ENCODE measurements around the gene LDLRAD4. TPM values are rescaled to one million over a fixed set of nuclear protein-coding genes. Genes with fewer than 3 reads are reported as not detected.

Gene LDLRAD4
- polyA plus RNA-seq, 1 donor: 9.1 TPM

DNA sequence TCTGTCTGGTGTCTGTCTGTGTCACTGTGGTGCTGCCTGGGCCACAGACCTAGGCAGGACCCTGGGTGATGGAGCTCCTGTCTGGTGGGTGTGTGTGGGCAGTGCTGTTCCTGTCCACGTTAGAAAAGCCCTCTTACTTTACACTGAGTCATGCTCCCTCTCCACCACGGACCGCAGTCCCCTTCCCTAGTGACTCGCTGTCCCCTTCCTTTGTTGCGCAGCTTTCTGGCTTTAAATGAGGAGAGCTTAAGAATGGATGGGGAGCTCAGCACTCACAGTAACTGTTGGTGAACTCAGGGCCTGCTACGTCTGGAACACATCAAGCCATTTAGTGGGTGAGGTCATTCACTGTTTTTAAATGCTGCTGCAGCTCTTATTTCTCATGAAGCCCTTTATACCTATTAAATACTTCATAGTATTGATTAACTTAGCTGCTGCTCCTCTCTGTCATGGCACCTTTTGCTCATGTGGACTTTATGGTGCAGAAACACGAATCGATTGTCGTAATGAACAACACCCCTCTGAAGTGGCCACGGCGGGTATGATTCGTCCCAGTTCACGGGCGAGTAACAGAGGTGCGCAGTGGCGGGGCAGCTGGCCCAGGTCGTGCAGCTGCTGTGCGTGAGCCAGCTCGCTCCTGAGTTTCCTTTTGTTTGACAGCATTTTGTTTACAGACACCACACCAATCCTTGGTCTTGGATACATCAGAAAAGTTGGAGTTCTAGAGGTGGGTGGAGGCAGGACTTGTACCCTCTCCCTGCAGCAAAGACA, 100.4 kb downstream of the LDLRAD4 start:
- no peaks in the 10 kb centered on the region for H3K36me3 ChIP-seq (ENCODE audit: control insufficient read depth, insufficient read depth, low read length)
- H3K9me3 ChIP-seq (ENCODE audit: control insufficient read depth, low read depth, low read length): peaks cover 3% of the 10 kb centered on the region
- WGBS (ENCODE audit: insufficient coverage, low lambda C conversion rate): no CpG with 5 or more reads among the region's 19 CpGs
- no peak overlapping the region for H3K27ac ChIP-seq (ENCODE audit: low read length)
- no peak for DNase-seq
- no peaks in the 10 kb centered on the region for H3K4me1 ChIP-seq (ENCODE audit: control insufficient read depth, insufficient read depth, low read length)
- no peak overlapping the region for H3K4me3 ChIP-seq (ENCODE audit: low read length)
- H3K27me3 ChIP-seq (ENCODE audit: control insufficient read depth, insufficient read depth, low read length): no peaks in the 10 kb centered on the region

DNA sequence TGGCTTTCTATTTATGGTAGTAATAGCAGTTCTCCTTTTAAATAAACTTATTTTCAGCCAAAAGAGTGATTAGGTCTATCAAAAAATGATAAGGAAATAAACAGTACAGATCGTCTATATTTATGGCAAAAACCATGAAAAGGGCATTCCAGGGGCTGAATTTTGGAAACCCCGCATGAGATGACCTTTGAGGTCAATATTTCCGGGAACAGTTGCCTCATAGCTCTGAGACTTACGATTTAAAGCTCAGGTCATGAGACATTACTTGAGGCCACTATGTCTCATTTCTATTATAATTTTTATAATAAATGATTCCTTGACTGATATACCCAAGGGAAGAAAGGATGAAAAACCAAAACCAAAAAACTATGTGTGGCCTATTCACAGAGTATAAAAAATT, 101.1 kb downstream of the LDLRAD4 start:
- Histone ChIP-seq H3K9me3 (ENCODE audit: control insufficient read depth, low read depth, low read length) (peaks cover 3% of the 10 kb centered on the region), H3K4me3 (ENCODE audit: low read length) (no peak overlapping the region), H3K27ac (ENCODE audit: low read length) (no peak overlapping the region), H3K27me3 (ENCODE audit: control insufficient read depth, insufficient read depth, low read length) (no peaks in the 10 kb centered on the region), H3K36me3 (ENCODE audit: control insufficient read depth, insufficient read depth, low read length) (no peaks in the 10 kb centered on the region), H3K4me1 (ENCODE audit: control insufficient read depth, insufficient read depth, low read length) (no peaks in the 10 kb centered on the region)
- DNase-seq: no peak
- 40% methylated on average over 1 of the region's 4 CpGs for WGBS (ENCODE audit: insufficient coverage, low lambda C conversion rate)

DNA sequence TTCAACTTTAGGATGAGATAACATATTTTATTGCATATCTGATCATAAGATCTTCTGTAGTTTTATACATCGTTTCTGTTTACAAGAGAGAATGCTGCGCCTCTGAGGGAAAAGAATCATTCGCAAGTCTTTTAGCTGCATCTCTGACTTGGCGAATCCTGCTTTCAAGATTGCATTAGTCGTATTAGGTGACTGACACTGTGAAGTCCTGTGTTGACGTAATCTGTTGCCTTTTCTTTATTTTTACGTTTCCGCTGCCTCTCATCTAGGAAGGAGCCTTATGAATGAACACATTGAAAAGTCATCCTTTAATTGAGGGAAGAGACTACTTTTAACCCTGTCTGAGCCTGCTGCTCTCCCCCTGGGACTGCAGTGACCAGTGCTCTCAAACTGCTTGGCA, 101.5 kb downstream of the LDLRAD4 start:
- Histone ChIP-seq H3K27me3 (ENCODE audit: control insufficient read depth, insufficient read depth, low read length) (no peaks in the 10 kb centered on the region), H3K4me1 (ENCODE audit: control insufficient read depth, insufficient read depth, low read length) (no peaks in the 10 kb centered on the region), H3K9me3 (ENCODE audit: control insufficient read depth, low read depth, low read length) (peaks cover 3% of the 10 kb centered on the region), H3K4me3 (ENCODE audit: low read length) (no peak overlapping the region), H3K36me3 (ENCODE audit: control insufficient read depth, insufficient read depth, low read length) (no peaks in the 10 kb centered on the region), H3K27ac (ENCODE audit: low read length) (no peak overlapping the region)
- 87% methylated on average over 3 of the region's 8 CpGs for WGBS (ENCODE audit: insufficient coverage, low lambda C conversion rate)
- no peak for DNase-seq

DNA sequence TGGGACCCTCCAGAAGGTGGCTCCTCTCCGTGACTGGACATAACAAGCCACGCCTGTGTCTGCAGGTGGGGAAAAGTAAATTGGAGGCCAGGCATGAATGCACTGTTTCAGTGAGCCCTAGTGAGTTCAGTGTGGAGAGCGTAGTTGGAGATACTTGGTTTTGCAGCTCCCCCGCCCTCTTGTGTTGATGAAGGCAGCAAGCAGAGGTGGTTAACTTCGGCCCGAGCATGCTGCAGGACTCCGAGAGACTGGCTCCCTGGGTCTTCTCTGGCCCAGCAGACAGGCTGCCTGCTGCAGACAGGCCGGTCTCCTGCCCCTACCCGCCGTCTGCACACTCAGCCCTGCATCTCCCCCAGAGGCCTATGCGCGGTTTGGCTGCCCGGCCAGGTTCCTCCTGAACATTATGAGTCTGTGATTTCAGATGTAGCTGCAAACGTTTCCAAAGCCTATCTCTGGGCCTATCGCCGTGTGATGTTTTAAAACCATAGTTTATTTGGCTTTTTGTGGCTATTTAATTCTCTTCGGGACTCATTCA, 102.4 kb downstream of the LDLRAD4 start:
- H3K9me3 ChIP-seq (ENCODE audit: control insufficient read depth, low read depth, low read length): peaks cover 1% of the 10 kb centered on the region
- H3K4me1 ChIP-seq (ENCODE audit: control insufficient read depth, insufficient read depth, low read length): no peaks in the 10 kb centered on the region
- no peak for DNase-seq
- 100% methylated on average over 1 of the region's 17 CpGs for WGBS (ENCODE audit: insufficient coverage, low lambda C conversion rate)
- no peaks in the 10 kb centered on the region for H3K27me3 ChIP-seq (ENCODE audit: control insufficient read depth, insufficient read depth, low read length)
- no peaks in the 10 kb centered on the region for H3K36me3 ChIP-seq (ENCODE audit: control insufficient read depth, insufficient read depth, low read length)
- H3K4me3 ChIP-seq (ENCODE audit: low read length): no peak overlapping the region
- H3K27ac ChIP-seq (ENCODE audit: low read length): no peak overlapping the region

DNA sequence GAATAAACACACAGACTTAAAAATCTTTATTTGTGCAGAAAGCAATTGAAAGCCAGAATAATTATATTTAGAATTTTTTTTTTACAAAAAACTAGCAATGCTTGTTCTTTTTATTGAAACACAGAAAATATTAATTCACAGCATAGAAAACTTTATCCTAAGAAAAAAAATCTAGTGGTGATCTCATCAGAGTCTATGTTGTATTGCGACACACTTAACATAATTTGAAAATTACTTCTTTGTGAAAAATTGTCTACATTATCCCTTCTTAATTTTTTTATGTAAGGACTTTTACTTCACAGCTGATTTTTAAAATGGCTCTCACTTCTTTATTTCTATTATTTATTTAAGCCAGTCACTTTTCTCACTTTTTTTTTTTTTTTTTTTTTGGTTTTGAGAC, 103.4 kb downstream of the LDLRAD4 start:
- DNase-seq: no peak
- WGBS (ENCODE audit: insufficient coverage, low lambda C conversion rate): no CpG with 5 or more reads among the region's 1 CpG
- Histone ChIP-seq H3K9me3 (ENCODE audit: control insufficient read depth, low read depth, low read length) (no peaks in the 10 kb centered on the region), H3K36me3 (ENCODE audit: control insufficient read depth, insufficient read depth, low read length) (no peaks in the 10 kb centered on the region), H3K4me1 (ENCODE audit: control insufficient read depth, insufficient read depth, low read length) (no peaks in the 10 kb centered on the region), H3K27ac (ENCODE audit: low read length) (no peak overlapping the region), H3K27me3 (ENCODE audit: control insufficient read depth, insufficient read depth, low read length) (no peaks in the 10 kb centered on the region), H3K4me3 (ENCODE audit: low read length) (no peak overlapping the region)

DNA sequence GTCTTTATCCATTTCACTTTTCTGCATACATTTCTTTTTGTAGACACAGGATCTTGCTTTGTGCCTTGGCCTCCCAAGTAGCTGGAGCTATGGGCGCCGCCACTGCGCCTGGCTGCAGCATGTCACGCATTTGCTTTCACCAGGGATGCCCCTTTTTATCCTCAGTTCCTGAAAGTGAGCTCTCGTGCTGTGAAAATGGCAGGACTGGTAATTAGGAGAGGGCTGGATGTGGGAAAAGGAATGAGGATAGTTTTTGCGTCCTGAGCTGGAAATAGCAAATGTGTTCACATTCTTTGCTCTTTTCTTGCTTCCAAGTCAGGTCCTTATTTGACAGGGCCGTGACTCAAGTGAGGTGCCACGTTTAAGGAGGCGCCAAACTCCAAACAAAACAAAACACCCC, 104.6 kb downstream of the LDLRAD4 start:
- Histone ChIP-seq H3K4me3 (ENCODE audit: low read length) (no peak overlapping the region), H3K4me1 (ENCODE audit: control insufficient read depth, insufficient read depth, low read length) (no peaks in the 10 kb centered on the region), H3K27me3 (ENCODE audit: control insufficient read depth, insufficient read depth, low read length) (no peaks in the 10 kb centered on the region), H3K27ac (ENCODE audit: low read length) (no peak overlapping the region), H3K36me3 (ENCODE audit: control insufficient read depth, insufficient read depth, low read length) (no peaks in the 10 kb centered on the region), H3K9me3 (ENCODE audit: control insufficient read depth, low read depth, low read length) (no peaks in the 10 kb centered on the region)
- DNase-seq: peak in 1 of 2 donors; percentile 20
- no CpG with 5 or more reads among the region's 9 CpGs for WGBS (ENCODE audit: insufficient coverage, low lambda C conversion rate)

DNA sequence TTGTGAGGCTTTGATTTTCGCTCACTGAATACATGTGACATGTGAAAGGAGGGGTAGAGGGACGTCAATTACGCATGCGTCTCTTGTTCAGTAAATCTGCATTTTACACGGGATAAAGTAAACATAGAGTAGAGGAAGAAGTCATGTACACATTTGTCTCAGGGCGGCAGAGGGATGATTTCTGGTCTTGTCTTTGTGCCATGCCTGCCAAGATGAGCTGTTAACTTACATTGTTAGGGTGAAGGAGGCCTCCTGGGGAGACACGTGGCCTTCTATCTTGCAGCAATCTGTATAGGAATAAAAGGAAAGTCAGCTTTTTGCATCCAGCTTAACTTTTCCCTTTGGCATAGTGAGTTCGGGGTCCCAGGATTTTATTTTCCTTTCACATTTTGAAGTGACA, 106.3 kb downstream of the LDLRAD4 start:
- 70% methylated on average over 5 of the region's 8 CpGs for WGBS (ENCODE audit: insufficient coverage, low lambda C conversion rate)
- Histone ChIP-seq H3K27ac (ENCODE audit: low read length) (no peak overlapping the region), H3K9me3 (ENCODE audit: control insufficient read depth, low read depth, low read length) (no peaks in the 10 kb centered on the region), H3K36me3 (ENCODE audit: control insufficient read depth, insufficient read depth, low read length) (no peaks in the 10 kb centered on the region), H3K4me1 (ENCODE audit: control insufficient read depth, insufficient read depth, low read length) (no peaks in the 10 kb centered on the region), H3K27me3 (ENCODE audit: control insufficient read depth, insufficient read depth, low read length) (no peaks in the 10 kb centered on the region), H3K4me3 (ENCODE audit: low read length) (no peak overlapping the region)
- DNase-seq: no peak

DNA sequence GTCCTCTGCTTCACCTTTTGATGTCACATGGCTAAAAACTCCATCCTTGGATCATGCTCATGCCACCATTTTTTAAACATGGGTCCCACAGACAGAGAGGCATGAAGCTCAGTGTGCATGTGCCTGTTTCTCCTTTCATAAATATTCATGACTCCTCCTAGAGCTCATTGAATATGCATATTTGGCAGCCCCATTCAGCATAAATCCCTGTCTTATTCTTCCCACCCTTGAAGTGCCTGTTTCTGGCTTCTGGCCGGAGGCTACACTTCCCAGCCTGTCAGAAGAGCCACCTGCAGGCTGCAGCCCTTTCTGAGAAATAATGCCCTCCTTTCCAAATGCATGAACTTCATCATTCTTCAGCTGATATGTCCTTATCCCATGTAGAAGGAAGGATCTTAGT, 109.7 kb downstream of the LDLRAD4 start:
- Histone ChIP-seq H3K36me3 (ENCODE audit: control insufficient read depth, insufficient read depth, low read length) (no peaks in the 10 kb centered on the region), H3K4me3 (ENCODE audit: low read length) (no peak overlapping the region), H3K27ac (ENCODE audit: low read length) (no peak overlapping the region), H3K27me3 (ENCODE audit: control insufficient read depth, insufficient read depth, low read length) (no peaks in the 10 kb centered on the region), H3K9me3 (ENCODE audit: control insufficient read depth, low read depth, low read length) (no peaks in the 10 kb centered on the region), H3K4me1 (ENCODE audit: control insufficient read depth, insufficient read depth, low read length) (no peaks in the 10 kb centered on the region)
- DNase-seq: no peak
- no CpG with 5 or more reads among the region's 1 CpG for WGBS (ENCODE audit: insufficient coverage, low lambda C conversion rate)

DNA sequence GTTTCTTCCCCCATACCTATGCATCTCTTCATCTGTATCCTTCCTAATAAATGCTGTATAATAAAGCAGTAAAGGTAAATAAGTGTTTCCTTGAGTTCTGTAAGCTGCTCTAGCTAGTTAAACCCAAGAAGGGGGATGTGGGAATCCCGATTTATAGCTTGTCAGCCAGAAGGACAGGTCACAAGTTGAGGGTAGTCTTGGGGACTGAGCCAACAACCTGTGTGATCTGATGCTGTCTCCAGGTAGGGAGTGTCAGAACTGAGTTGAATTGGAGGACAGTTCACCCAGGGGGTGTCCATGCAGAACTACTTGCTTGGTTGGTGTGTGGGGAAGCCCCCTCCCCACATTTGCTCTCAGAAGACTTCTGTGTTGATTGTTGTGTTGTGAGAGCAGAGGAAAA, 112.4 kb downstream of the LDLRAD4 start:
- no peaks in the 10 kb centered on the region for H3K9me3 ChIP-seq (ENCODE audit: control insufficient read depth, low read depth, low read length)
- no CpG with 5 or more reads among the region's 1 CpG for WGBS (ENCODE audit: insufficient coverage, low lambda C conversion rate)
- H3K27ac ChIP-seq (ENCODE audit: low read length): no peak overlapping the region
- H3K4me1 ChIP-seq (ENCODE audit: control insufficient read depth, insufficient read depth, low read length): no peaks in the 10 kb centered on the region
- no peaks in the 10 kb centered on the region for H3K36me3 ChIP-seq (ENCODE audit: control insufficient read depth, insufficient read depth, low read length)
- no peaks in the 10 kb centered on the region for H3K27me3 ChIP-seq (ENCODE audit: control insufficient read depth, insufficient read depth, low read length)
- no peak overlapping the region for H3K4me3 ChIP-seq (ENCODE audit: low read length)
- DNase-seq: no peak

DNA sequence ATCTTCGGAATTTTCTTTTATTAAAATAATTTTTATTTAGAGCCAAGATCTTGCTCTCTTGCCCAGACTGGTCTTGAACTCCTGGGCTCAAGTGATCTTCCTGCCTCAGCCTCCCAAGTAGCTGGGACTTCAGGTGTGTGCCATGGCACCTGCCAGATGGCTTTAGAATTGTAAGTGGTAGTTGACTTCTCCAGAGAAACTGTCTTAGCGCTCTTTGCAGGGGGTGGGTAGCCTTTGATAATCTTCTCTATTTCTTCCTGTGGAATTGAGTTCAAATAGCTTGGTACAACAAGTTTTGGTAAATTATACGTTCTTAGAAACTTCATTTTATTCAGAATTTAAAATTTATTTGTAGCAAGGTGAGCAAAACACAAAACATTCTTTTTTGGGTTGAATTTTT, 113.3 kb downstream of the LDLRAD4 start:
- 80% methylated on average over 2 of the region's 3 CpGs for WGBS (ENCODE audit: insufficient coverage, low lambda C conversion rate)
- Histone ChIP-seq H3K4me3 (ENCODE audit: low read length) (no peak overlapping the region), H3K9me3 (ENCODE audit: control insufficient read depth, low read depth, low read length) (no peaks in the 10 kb centered on the region), H3K27me3 (ENCODE audit: control insufficient read depth, insufficient read depth, low read length) (no peaks in the 10 kb centered on the region), H3K27ac (ENCODE audit: low read length) (no peak overlapping the region), H3K4me1 (ENCODE audit: control insufficient read depth, insufficient read depth, low read length) (no peaks in the 10 kb centered on the region), H3K36me3 (ENCODE audit: control insufficient read depth, insufficient read depth, low read length) (no peaks in the 10 kb centered on the region)
- no peak for DNase-seq

DNA sequence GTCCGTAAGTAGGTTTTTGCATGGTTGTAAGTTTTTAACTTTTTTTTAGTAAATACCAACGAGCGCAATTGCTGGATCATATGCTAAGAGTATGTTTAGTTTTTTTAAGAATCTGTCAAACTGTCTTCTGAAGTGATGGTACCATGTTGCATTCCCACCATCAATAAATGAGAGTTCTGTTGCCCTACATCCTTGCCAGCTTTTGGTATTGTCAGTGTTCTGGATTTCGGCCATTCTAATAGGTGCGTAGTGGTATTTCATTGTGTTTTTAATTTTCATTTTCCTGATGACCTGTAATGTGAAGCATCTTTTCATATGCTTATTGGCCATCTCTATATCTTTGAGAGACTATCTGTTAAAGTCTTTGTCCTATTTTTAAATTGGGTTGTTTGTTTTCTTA, 114.3 kb downstream of the LDLRAD4 start:
- no peaks in the 10 kb centered on the region for H3K4me1 ChIP-seq (ENCODE audit: control insufficient read depth, insufficient read depth, low read length)
- DNase-seq: no peak
- H3K27ac ChIP-seq (ENCODE audit: low read length): no peak overlapping the region
- H3K4me3 ChIP-seq (ENCODE audit: low read length): no peak overlapping the region
- no peaks in the 10 kb centered on the region for H3K36me3 ChIP-seq (ENCODE audit: control insufficient read depth, insufficient read depth, low read length)
- H3K9me3 ChIP-seq (ENCODE audit: control insufficient read depth, low read depth, low read length): no peaks in the 10 kb centered on the region
- H3K27me3 ChIP-seq (ENCODE audit: control insufficient read depth, insufficient read depth, low read length): no peaks in the 10 kb centered on the region
- WGBS (ENCODE audit: insufficient coverage, low lambda C conversion rate): 54% methylated on average over 3 of the region's 5 CpGs

All from large intestine (tissue), 3 donors.